Thyroid gland (tissue), 4 donors: ENCODE data around the gene LCN2. TPM values are rescaled to one million over a fixed set of nuclear protein-coding genes. Genes with fewer than 3 reads are reported as not detected.

Source experiments
- DNase-seq, 2 donors: peaks; one replicate each; pipeline ENCODE4 v3.0.0-alpha.2; 2019
- H3K27ac ChIP-seq, 3 donors: fragments of 200-600 bp; sonication (generic); 1 replicate in 2 of 3; 2 replicates in 1 of 3; pipeline ENCODE4 v1.5.1; 2016 to 2019; ENCODE audit warnings: mild to moderate bottlenecking in 1 of 3, moderate library complexity in 1 of 3
- H3K27me3 ChIP-seq: fragments of 200-600 bp; sonication (generic); one replicate; pipeline ENCODE4 v1.5.1; 2019
- H3K36me3 ChIP-seq, 2 donors: fragments of 200-600 bp; sonication (generic); one replicate each; pipeline ENCODE4 v1.5.1; 2016 to 2019
- H3K4me1 ChIP-seq, 2 donors: fragments of 200-600 bp; sonication (generic); one replicate each; pipeline ENCODE4 v1.5.1; 2017 to 2019
- H3K4me3 ChIP-seq, 3 donors: fragments of 200-600 bp; sonication (generic); replicated peaks in 1 of 3; 1 replicate in 2 of 3; 2 replicates in 1 of 3; pipeline ENCODE4 v1.5.1; 2016; ENCODE audit warnings: mild to moderate bottlenecking in 1 of 3
- H3K9me3 ChIP-seq: fragments of 200-600 bp; sonication (generic); one replicate; pipeline ENCODE4 v1.5.1; 2017
- CTCF ChIP-seq, 6 experiments: fragments of 200-600 bp in 3 of 6; fragments of 450-650 bp in 3 of 6; sonication (generic) in 3 of 6; IDR thresholded peaks; one replicate each; pipeline ENCODE4 v1.5.1; 2016 to 2019; ENCODE audit warnings: antibody characterized with exemption in 6 of 6, mild to moderate bottlenecking in 2 of 6, inconsistent platforms in 1 of 6, moderate library complexity in 1 of 6
- POLR2A ChIP-seq, 2 donors: fragments of 450-650 bp; IDR thresholded peaks; one replicate each; pipeline ENCODE4 v1.6.1; 2017; ENCODE audit warnings: antibody characterized with exemption in 2 of 2, mild to moderate bottlenecking in 2 of 2, moderate library complexity in 1 of 2
- WGBS, 2 donors: methylation state at CpG; one replicate each; pipeline ENCODE4 v1.1.5; 2017; 5-methylcytosine and 5-hydroxymethylcytosine counted together
- intact Hi-C: fragments of 100-400 bp; cut with DNase I; formaldehyde crosslinking; loops from one replicate; pipeline ENCODE4 v1.15.1; 2023
- total RNA-seq, 4 donors: library from RNA; depleted of rRNA; stranded (reverse); fragments of >200 nt; gene quantifications; one replicate each; pipeline ENCODE4 v1.2.3, GENCODE V29; 2016

LCN2 gene
- total RNA-seq, 4 donors from 2014 or later, result 0.45 to 10.6 (median 2.5) TPM

- Histone ChIP-seq H3K27me3 (no peaks in the 10 kb centered on the region), H3K9me3 (no peaks in the 10 kb centered on the region), H3K4me1 (peaks cover 10% of the 10 kb centered on the region in 2 donors), H3K36me3 (peaks cover 11 to 22% of the 10 kb centered on the region in 2 donors), H3K4me3 (no peak overlapping the region), H3K27ac (no peak overlapping the region)
- TF ChIP-seq CTCF (IDR thresholded peaks at IDR 0.05) (no peak), POLR2A (IDR thresholded peaks at IDR 0.05) (no peak)
- DNase-seq, result no peak
- WGBS, 2 donors, result 96 to 97% methylated on average over 11 of the region's 11 CpGs
- intact Hi-C loops, result no loop called here
These were observed 37.0 kb downstream of the LCN2 start for GRCh38 chr9:128185979-128186965.

DNA sequence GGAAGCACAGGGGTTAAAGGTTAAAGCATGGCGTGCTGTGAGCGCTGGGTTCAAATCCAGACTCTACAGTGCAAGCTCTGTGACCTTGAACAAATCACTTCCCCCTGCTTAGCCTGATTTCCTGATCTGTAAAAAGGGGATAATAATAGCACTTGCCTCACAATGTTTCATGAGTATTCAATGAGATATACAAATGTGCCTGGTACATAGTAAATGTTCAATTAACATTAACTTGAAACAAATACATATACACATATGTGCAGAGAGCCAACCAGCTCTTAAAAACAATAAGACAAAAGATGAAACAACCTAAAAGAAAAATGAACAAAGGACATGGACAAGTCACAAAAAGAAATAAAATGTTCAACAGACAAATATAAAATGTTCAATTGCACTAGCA lies 38.1 kb downstream of the LCN2 start:
- TF ChIP-seq POLR2A (IDR thresholded peaks at IDR 0.05) (no peak), CTCF (IDR thresholded peaks at IDR 0.05) (no peak)
- intact Hi-C loops, result no loop called here
- DNase-seq, result no peak
- H3K27me3 ChIP-seq, result no peaks in the 10 kb centered on the region
- H3K4me1 ChIP-seq, result peaks cover 10 to 12% of the 10 kb centered on the region in 2 donors
- H3K36me3 ChIP-seq, result peaks cover 11 to 22% of the 10 kb centered on the region in 2 donors
- no peak overlapping the region for H3K4me3 ChIP-seq
- H3K9me3 ChIP-seq, result no peaks in the 10 kb centered on the region
- WGBS, 2 donors, result 96 to 100% methylated on average over 2 of the region's 2 CpGs
- no peak overlapping the region for H3K27ac ChIP-seq

GRCh38 chr9:128188209-128188608 lies 39.0 kb downstream of the LCN2 start:
- Histone ChIP-seq H3K9me3 (no peaks in the 10 kb centered on the region), H3K4me3 (no peak overlapping the region), H3K27me3 (no peaks in the 10 kb centered on the region), H3K27ac (no peak overlapping the region), H3K36me3 (peaks cover 11 to 17% of the 10 kb centered on the region in 2 donors), H3K4me1 (peaks cover 10 to 16% of the 10 kb centered on the region in 2 donors)
- no peak for TF ChIP-seq CTCF (IDR thresholded peaks at IDR 0.05)
- intact Hi-C loops, result no loop called here
- DNase-seq, result no peak
- 83 to 84% methylated on average over 1 of the region's 1 CpG for whole genome bisulfite sequencing, 2 donors

DNA sequence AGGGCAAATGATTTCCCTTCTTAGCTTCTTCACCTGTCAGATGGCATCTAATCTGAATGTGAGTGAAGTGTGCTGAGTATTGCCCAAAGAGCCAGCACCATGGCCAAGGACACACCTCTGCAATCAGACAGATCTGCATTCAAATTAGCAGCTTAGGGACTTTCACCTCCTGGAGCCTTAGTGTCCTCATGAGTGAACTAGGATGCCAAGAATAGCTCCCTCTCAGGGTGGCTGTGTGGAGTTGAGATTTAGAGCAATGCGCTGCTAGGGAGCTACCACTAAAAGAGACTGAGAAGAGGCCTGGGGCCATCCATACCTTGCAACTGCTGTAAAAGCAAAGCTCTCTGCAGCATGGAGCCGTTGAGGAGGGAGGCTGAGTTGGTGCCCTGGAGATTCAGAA lies 40.8 kb downstream of the LCN2 start:
- no peaks in the 10 kb centered on the region for H3K9me3 ChIP-seq
- H3K27me3 ChIP-seq, result no peaks in the 10 kb centered on the region
- no peak overlapping the region for H3K4me3 ChIP-seq
- TF ChIP-seq POLR2A (IDR thresholded peaks at IDR 0.05) (no peak), CTCF (IDR thresholded peaks at IDR 0.05) (no peak)
- no peak for DNase-seq
- H3K4me1 ChIP-seq, result peaks cover 10 to 16% of the 10 kb centered on the region in 2 donors
- no peak overlapping the region for H3K27ac ChIP-seq
- H3K36me3 ChIP-seq, result peaks cover 4 to 5% of the 10 kb centered on the region in 2 donors
- 77 to 90% methylated on average over 2 of the region's 2 CpGs for WGBS, 2 donors
- intact Hi-C loops, result no loop called here
